Stimulated activated naive CD8-positive, alpha-beta T cell treated with anti-CD3 and anti-CD28 coated beads, Interleukin-15, amount 100 ng/mL, for 72 hours (primary cell): ENCODE data around the gene GNB1.

Source experiments
- ATAC-seq: fragments of 150-1000 bp; cut with Tn5 transposase; 2 replicates; pipeline ENCODE4 v1.10.0; 2021; ENCODE audit warnings: mild to moderate bottlenecking, moderate library complexity
- DNase-seq, 2 donors: peaks; one replicate each; pipeline ENCODE4 v3.0.0; 2021 to 2022
- H3K27ac Mint-ChIP-seq, 2 donors: one replicate each; pipeline ENCODE4 v1.8.0; 2022; ENCODE audit warnings: mild to moderate bottlenecking in 2 of 2, mixed read lengths in 2 of 2, moderate library complexity in 2 of 2
- H3K27me3 Mint-ChIP-seq: one replicate; pipeline ENCODE4 v1.8.0; 2022; ENCODE audit warnings: mixed read lengths
- H3K4me1 Mint-ChIP-seq: one replicate; pipeline ENCODE4 v1.8.0; 2022; ENCODE audit warnings: mild to moderate bottlenecking, mixed read lengths
- H3K4me3 Mint-ChIP-seq, 2 donors: one replicate each; pipeline ENCODE4 v1.8.0; 2022; ENCODE audit warnings: mild to moderate bottlenecking in 2 of 2, mixed read lengths in 2 of 2, moderate library complexity in 1 of 2
- H3K9me3 Mint-ChIP-seq, 2 donors: one replicate each; pipeline ENCODE4 v1.8.0; 2022; ENCODE audit warnings: mixed read lengths in 2 of 2

Gene GNB1

GRCh38 chr1:1842360-1843146 lies 48.3 kb downstream of the GNB1 start:
- Mint-ChIP-seq H3K4me3 (no peak overlapping the region), H3K27ac (no peak overlapping the region), H3K27me3 (no peaks in the 10 kb centered on the region), H3K9me3 (no peaks in the 10 kb centered on the region), H3K4me1 (peaks cover 59% of the 10 kb centered on the region)
- DNase-seq (no peak), ATAC-seq (no peak)

- Mint-ChIP-seq H3K27ac (peak overlapping the region; percentile 71 to 89), H3K4me1 (peaks cover 49% of the 10 kb centered on the region), H3K27me3 (no peaks in the 10 kb centered on the region), H3K4me3 (peak overlapping the region; percentile 21 to 28), H3K9me3 (no peaks in the 10 kb centered on the region)
- DNase-seq (no peak), ATAC-seq (no peak)
Observed at GRCh38 chr1:1841575-1841995, 49.3 kb downstream of the GNB1 start.

GRCh38 chr1:1839311-1839965 lies 51.4 kb downstream of the GNB1 start:
- Mint-ChIP-seq H3K4me1 (peaks cover 41% of the 10 kb centered on the region), H3K9me3 (no peaks in the 10 kb centered on the region), H3K27ac (no peak overlapping the region), H3K27me3 (no peaks in the 10 kb centered on the region), H3K4me3 (no peak overlapping the region)
- no peak for DNase-seq
- no peak for ATAC-seq

GRCh38 chr1:1836119-1836518 lies 54.8 kb downstream of the GNB1 start:
- H3K9me3 Mint-ChIP-seq = no peaks in the 10 kb centered on the region
- no peak for ATAC-seq
- no peak overlapping the region for H3K27ac Mint-ChIP-seq
- H3K4me1 Mint-ChIP-seq = peaks cover 30% of the 10 kb centered on the region
- H3K27me3 Mint-ChIP-seq = no peaks in the 10 kb centered on the region
- DNase-seq = no peak
- H3K4me3 Mint-ChIP-seq = no peak overlapping the region

GRCh38 chr1:1835546-1835945 lies 55.3 kb downstream of the GNB1 start:
- no peaks in the 10 kb centered on the region for H3K9me3 Mint-ChIP-seq
- no peaks in the 10 kb centered on the region for H3K27me3 Mint-ChIP-seq
- peak overlapping the region; percentile 52 to 76 for H3K27ac Mint-ChIP-seq
- H3K4me3 Mint-ChIP-seq = no peak overlapping the region
- ATAC-seq = no peak
- peaks cover 26% of the 10 kb centered on the region for H3K4me1 Mint-ChIP-seq
- DNase-seq = no peak

GRCh38 chr1:1833916-1834325 lies 57.0 kb downstream of the GNB1 start:
- H3K4me3 Mint-ChIP-seq = no peak overlapping the region
- DNase-seq (no peak), ATAC-seq (no peak)
- peak overlapping the region in 1 of 2 donors; percentile 30 for H3K27ac Mint-ChIP-seq
- peaks cover 25% of the 10 kb centered on the region for H3K4me1 Mint-ChIP-seq
- no peaks in the 10 kb centered on the region for H3K27me3 Mint-ChIP-seq
- H3K9me3 Mint-ChIP-seq = no peaks in the 10 kb centered on the region

- DNase-seq (no peak), ATAC-seq (no peak)
- no peaks in the 10 kb centered on the region for H3K27me3 Mint-ChIP-seq
- peaks cover 25% of the 10 kb centered on the region for H3K4me1 Mint-ChIP-seq
- peak overlapping the region in 1 of 2 donors; percentile 14 for H3K27ac Mint-ChIP-seq
- no peaks in the 10 kb centered on the region for H3K9me3 Mint-ChIP-seq
- H3K4me3 Mint-ChIP-seq = no peak overlapping the region
Observed at GRCh38 chr1:1833456-1833855, 57.4 kb downstream of the GNB1 start.

GRCh38 chr1:1832820-1833219 lies 58.1 kb downstream of the GNB1 start:
- no peak for DNase-seq
- peak overlapping the region in 1 of 2 donors; percentile 48 for H3K27ac Mint-ChIP-seq
- peaks cover 25% of the 10 kb centered on the region for H3K4me1 Mint-ChIP-seq
- H3K4me3 Mint-ChIP-seq = no peak overlapping the region
- no peaks in the 10 kb centered on the region for H3K27me3 Mint-ChIP-seq
- H3K9me3 Mint-ChIP-seq = no peaks in the 10 kb centered on the region
- no peak for ATAC-seq

GRCh38 chr1:1832166-1832565 lies 58.7 kb downstream of the GNB1 start:
- no peaks in the 10 kb centered on the region for H3K9me3 Mint-ChIP-seq
- DNase-seq = no peak
- no peak for ATAC-seq
- H3K27me3 Mint-ChIP-seq = no peaks in the 10 kb centered on the region
- peaks cover 25% of the 10 kb centered on the region for H3K4me1 Mint-ChIP-seq
- no peak overlapping the region for H3K27ac Mint-ChIP-seq
- H3K4me3 Mint-ChIP-seq = no peak overlapping the region

- no peaks in the 10 kb centered on the region for H3K27me3 Mint-ChIP-seq
- ATAC-seq (no peak), DNase-seq (no peak)
- H3K4me3 Mint-ChIP-seq = no peak overlapping the region
- H3K27ac Mint-ChIP-seq = no peak overlapping the region
- H3K9me3 Mint-ChIP-seq = no peaks in the 10 kb centered on the region
- H3K4me1 Mint-ChIP-seq = peaks cover 35% of the 10 kb centered on the region
Observed at GRCh38 chr1:1827089-1827848, 63.6 kb downstream of the GNB1 start.

- H3K27me3 Mint-ChIP-seq = no peaks in the 10 kb centered on the region
- DNase-seq (no peak), ATAC-seq (no peak)
- no peaks in the 10 kb centered on the region for H3K9me3 Mint-ChIP-seq
- H3K27ac Mint-ChIP-seq = peak overlapping the region; percentile 12 to 31
- H3K4me3 Mint-ChIP-seq = no peak overlapping the region
- peaks cover 35% of the 10 kb centered on the region for H3K4me1 Mint-ChIP-seq
Observed at GRCh38 chr1:1826356-1827088, 64.4 kb downstream of the GNB1 start.

- no peaks in the 10 kb centered on the region for H3K27me3 Mint-ChIP-seq
- peaks cover 35% of the 10 kb centered on the region for H3K4me1 Mint-ChIP-seq
- no peaks in the 10 kb centered on the region for H3K9me3 Mint-ChIP-seq
- peak; percentile 46 for ATAC-seq
- peak overlapping the region; percentile 86 to 91 for H3K27ac Mint-ChIP-seq
- H3K4me3 Mint-ChIP-seq = no peak overlapping the region
- no peak for DNase-seq
Observed at GRCh38 chr1:1825217-1825616, 65.7 kb downstream of the GNB1 start.

GRCh38 chr1:1819762-1820161 lies 71.1 kb downstream of the GNB1 start:
- H3K4me1 Mint-ChIP-seq = peaks cover 9% of the 10 kb centered on the region
- no peaks in the 10 kb centered on the region for H3K27me3 Mint-ChIP-seq
- H3K9me3 Mint-ChIP-seq = no peaks in the 10 kb centered on the region
- ATAC-seq = no peak
- no peak overlapping the region for H3K4me3 Mint-ChIP-seq
- no peak overlapping the region for H3K27ac Mint-ChIP-seq
- no peak for DNase-seq

GRCh38 chr1:1817221-1817620 lies 73.7 kb downstream of the GNB1 start:
- Mint-ChIP-seq H3K4me3 (no peak overlapping the region), H3K27ac (peak overlapping the region in 1 of 2 donors; percentile 28), H3K27me3 (no peaks in the 10 kb centered on the region), H3K4me1 (no peaks in the 10 kb centered on the region), H3K9me3 (no peaks in the 10 kb centered on the region)
- ATAC-seq (no peak), DNase-seq (no peak)

GRCh38 chr1:1815606-1816281 lies 75.1 kb downstream of the GNB1 start:
- no peak overlapping the region for H3K4me3 Mint-ChIP-seq
- peak overlapping the region in 1 of 2 donors; percentile 88 for H3K27ac Mint-ChIP-seq
- H3K9me3 Mint-ChIP-seq = no peaks in the 10 kb centered on the region
- no peak for DNase-seq
- ATAC-seq = no peak
- H3K27me3 Mint-ChIP-seq = no peaks in the 10 kb centered on the region
- no peaks in the 10 kb centered on the region for H3K4me1 Mint-ChIP-seq
